GM10847 (cell line): Measurements from ENCODE around the gene ADORA1.

Experiments used
- POLR2A ChIP-seq: IDR thresholded peaks from 2 replicates; pipeline ENCODE4 v1.6.1; 2011; ENCODE audit not compliant: insufficient read length; ENCODE audit errors: extremely low read depth

ADORA1 gene

GRCh38 chr1:203201516-203202205, 74.1 kb downstream of the ADORA1 start:
- no peak for TF ChIP-seq POLR2A

- no peak for TF ChIP-seq POLR2A
These were observed 75.1 kb downstream of the ADORA1 start for GRCh38 chr1:203202431-203203245.

- no peak for TF ChIP-seq POLR2A
These were observed 77.2 kb downstream of the ADORA1 start for GRCh38 chr1:203204756-203205155.

- TF ChIP-seq POLR2A: no peak
These were observed 78.7 kb downstream of the ADORA1 start for GRCh38 chr1:203206129-203206687.

GRCh38 chr1:203207751-203208150, 80.2 kb downstream of the ADORA1 start:
- TF ChIP-seq POLR2A: no peak

- no peak for TF ChIP-seq POLR2A
These were observed 80.7 kb downstream of the ADORA1 start for GRCh38 chr1:203208181-203208580.

GRCh38 chr1:203210350-203210749, 82.8 kb downstream of the ADORA1 start:
- TF ChIP-seq POLR2A: no peak

GRCh38 chr1:203210988-203211387, 83.5 kb downstream of the ADORA1 start:
- TF ChIP-seq POLR2A: no peak

- no peak for TF ChIP-seq POLR2A
These were observed 84.3 kb downstream of the ADORA1 start for GRCh38 chr1:203211812-203212211.

- no peak for TF ChIP-seq POLR2A
These were observed 85.6 kb downstream of the ADORA1 start for GRCh38 chr1:203213126-203213525.

GRCh38 chr1:203214871-203215270, 87.3 kb downstream of the ADORA1 start:
- TF ChIP-seq POLR2A: no peak

- TF ChIP-seq POLR2A: no peak
These were observed 88.0 kb downstream of the ADORA1 start for GRCh38 chr1:203215573-203215972.

- TF ChIP-seq POLR2A: no peak
These were observed 89.0 kb downstream of the ADORA1 start for GRCh38 chr1:203216274-203217138.
